Fibroblast of the conjunctiva (primary cell): ENCODE results near the gene PIH1D2.
"Not testable (repeated sequence)": the region's sequence is repeated elsewhere in the genome, so short reads cannot be mapped to it uniquely, and the experiment has no call there.

Experiments
- DNase-seq: peaks from one replicate; pipeline ENCODE4 v3.0.0-alpha.2; 2010; ENCODE audit warnings: low read depth

Gene PIH1D2, protein sequence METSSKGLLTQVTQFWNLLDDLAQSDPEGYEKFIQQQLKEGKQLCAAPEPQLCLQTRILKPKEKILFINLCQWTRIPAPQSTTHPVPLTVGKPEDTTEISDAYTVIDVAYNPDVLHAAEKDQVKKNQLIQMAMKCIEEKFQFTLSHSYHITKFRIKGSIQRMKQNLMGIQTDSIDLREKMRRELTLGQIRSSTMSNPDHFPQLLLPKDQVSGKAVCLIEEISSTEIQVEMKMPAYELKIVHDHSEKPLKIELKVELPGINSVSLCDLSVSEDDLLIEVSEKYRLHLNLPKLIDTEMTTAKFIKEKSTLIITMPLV

DNA sequence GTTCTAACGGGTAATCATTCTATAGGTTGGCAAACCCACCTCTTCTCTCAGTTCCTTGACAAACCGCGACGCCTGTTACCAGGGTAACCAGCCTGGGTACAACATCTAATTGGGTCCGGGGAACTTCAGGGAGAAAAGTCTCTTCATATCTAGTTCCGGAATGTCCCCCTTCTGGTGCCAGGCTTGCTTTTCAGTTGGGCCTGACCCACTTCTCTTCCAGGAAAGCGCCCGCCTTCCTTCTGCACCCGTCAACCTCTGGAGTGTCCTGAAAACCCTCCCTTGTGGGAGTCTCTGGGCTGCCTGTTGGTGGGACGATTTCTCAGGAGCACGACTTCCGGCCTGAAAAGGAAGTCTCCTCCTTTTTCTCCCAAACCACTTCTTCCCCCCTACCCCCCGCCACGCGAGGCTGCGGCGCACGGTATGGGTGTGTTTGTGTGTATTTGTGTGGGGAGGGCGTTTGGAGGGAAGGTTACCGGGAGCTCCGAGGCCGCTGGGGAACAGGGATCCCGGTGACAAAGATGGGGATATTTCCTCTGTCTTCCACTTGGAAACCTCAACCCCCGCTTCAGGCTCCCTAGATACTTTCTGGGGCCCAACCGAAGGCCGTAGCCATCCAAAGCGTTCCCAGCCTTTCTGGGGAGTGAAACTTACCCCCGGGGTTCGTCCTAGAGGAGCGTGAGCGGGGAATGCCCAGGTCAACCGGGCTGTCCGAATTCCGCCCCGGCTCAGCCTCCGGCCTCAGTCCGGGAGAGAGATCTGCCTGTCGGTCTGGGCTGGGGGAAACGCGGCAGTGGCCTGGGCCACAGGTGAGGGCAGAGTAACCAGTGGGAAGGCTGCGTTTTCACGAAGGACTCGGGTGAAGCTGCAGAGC, at the start of gene PIH1D2, which contains the start of gene NKAPD1:
PIH1D2 (minus strand) TSS at position 77 of the 871 bp plus-strand sequence. CDS start 843 bp downstream, outside the sequence.
NKAPD1 (plus strand) TSS at position 359 of the 871 bp plus-strand sequence. CDS start 1,276 bp downstream, outside the sequence.
- DNase-seq = peak; percentile 83

DNA sequence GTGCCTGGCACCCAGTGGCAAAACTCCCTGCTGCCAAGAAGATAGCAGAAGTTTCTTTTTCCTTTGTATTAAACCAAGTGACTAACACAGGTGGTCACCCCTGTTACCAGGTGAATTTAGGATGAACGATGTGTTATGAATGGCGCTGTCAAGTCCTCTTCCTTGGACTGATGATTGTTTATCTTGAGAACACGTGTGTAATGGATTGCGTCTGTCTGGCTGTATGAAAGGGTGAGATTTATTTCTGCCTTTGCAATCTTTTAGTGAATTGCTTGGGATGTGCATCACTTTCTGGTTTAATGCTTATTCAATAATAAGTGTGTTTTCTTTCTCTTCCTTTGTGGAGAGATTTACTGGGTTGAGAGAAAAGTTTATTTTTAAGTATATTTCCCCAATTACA, 49.3 kb upstream of the PIH1D2 start:
- DNase-seq = no peak

DNA sequence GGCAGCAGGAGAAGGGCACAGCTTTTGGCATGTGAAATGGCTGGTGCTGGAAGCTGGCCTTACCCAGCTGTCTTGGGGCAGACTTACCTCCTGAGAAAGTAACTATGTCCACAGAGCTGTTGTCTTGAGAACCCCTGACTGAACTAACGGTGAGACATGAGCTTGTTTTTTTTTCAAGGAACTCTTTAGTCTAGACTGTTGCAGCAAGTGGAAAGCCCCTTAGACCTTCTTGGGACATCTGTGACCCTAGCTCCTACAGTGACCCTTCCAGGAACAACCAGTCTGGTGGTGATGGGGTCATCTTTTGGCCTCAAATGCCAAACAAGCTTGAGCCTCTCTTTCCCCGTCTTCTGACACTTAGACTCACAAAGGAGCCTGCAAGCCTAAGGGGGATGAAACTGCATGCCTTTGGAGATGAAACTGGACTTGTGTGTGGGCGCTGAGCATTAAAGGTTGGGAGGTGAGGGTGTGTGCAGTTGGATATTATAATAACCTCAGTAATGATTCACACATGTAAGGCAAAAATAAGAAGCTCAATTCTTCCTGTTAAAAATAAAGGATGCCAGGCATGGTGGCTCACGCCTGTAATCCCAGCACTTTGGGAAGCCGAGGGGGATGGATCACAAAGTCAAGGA, 48.3 kb upstream of the PIH1D2 start:
- DNase-seq = no peak

DNA sequence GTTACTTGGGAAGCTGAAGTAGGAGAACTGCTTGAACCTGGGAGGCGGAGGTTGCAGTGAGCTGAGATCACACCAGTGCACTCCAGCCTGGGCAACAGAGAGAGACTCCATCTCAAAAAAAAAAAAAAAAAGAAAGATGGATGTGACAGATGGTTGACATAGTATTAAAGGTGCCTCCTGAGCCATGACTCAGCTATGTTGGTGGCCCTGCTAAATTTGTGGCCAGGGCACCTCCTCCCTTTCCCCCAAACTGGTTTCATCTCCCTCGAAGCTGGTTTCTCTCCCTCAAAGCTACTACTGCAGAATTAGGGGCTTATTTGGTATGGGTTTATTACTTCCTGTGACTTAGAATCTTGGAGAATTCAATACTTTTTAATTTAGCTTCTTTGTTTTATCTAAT, 44.4 kb upstream of the PIH1D2 start:
- DNase-seq = no peak

DNA sequence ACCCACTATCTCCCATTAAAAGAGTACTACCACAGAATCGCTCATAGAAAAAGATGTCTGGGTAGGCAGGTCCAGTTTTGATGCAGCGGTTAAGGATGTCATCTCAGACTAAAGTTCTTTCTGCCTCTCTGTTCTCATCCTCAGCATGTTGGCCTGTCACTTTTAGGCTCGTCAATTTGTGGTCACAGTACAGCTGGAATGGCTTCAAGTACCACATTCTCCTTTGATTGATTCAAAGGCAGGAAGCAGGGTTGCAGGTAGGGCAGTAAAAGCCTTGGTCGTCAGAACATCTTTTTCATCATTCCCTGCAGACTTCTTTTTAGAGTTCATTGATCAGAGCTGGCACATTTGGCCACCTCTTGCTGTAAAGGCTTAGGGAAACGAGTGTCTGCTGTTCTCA, 41.6 kb upstream of the PIH1D2 start:
- DNase-seq = no peak

DNA sequence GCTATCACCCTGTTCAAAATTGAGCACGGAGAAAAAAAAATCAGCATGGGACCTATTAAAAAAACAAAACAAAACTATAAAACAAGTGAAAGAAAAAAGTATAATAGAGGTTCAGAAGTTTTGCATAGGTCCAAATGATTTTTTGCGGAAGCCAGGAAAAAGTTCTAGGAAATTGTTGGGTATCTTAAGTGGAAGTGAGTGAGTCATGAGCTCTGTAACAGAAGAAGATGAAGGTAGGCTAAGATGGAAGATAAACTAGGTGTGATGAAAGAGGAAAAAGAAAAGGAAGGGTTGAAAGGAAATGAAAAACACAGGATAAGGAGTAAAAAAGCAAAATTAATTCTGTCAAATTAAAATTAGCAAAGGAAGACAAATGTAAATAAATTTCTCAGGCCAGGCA, 40.6 kb upstream of the PIH1D2 start:
- DNase-seq = no peak

DNA sequence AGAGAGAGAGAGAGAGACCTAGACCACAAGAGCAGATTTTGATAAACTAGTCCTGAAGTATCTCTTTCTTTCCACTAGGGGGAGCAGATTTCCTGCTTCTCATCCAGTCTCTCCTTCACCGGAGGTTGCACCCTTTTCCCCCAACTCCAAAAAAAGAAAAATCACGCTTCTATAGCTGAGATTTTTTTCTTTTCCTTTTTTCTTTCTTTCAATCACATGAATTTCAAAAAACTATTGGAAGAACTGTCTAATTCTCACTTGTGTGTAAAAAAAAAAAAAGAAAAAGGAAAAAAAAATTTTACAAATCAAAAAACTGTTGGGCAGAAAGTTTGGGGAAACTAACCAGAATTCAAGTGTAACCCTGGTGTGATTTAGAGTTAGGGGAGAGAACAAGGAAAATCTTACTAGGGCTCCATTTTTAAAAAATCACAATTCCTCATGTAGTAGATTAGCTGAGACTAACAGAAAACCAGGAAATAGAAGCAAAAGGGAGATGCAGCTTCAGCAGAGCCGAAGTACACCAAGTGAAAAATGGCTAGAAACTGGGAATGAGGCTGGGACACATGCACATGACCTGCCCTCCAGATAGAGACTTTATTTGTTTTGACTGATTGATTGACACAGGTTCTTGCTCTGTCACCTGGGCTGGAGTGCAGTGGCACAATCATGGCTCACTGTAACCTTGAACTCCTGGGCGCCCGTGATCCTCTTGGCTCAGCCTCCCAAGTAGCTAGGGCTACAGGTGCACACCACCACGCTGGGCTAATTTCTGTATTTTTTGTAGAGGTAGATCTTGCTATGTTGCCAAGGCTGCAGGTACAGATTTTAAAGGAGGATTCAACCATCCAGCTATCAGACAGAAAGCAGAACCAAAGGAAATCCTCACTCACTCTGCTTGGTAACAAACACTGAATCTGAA, 40.0 kb upstream of the PIH1D2 start:
- peak; percentile 32 for DNase-seq

DNA sequence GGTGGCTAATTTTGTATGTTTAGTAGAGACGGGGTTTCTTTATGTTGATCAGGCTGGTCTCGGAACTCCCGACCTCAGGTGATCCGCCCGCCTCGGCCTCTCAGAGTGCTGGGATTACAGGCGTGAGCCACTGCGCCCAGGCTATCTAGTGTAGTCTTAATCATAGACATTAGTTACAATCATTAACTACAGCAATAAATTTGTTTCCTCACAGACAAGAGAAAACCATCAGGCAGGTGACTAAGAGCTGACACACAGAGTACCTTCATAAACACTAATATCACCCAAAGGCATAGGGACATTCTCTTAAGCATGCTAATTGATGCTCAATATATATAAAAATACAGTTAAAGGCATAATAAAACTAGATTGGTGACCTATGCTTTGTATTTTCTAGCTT, 32.3 kb upstream of the PIH1D2 start:
- no peak for DNase-seq

DNA sequence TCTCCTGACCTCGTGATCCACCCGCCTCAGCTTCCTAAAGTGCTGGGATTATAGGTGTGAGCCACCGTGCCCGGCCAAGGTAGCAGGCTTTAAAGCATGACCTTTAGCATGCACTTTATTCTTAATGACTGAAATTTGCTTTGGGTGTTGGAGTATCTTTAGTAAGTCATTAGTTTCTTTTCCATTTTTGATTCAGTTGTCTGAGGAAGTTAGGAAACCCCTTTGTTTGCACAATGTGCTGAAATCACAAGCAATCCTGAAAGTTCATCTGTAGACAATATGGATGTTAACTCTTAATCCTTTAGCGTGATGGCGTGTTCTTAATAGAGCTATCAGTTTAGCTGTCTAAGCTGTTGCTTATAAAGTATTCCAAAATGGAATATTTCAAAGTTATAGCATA, 29.6 kb upstream of the PIH1D2 start:
- no peak for DNase-seq

DNA sequence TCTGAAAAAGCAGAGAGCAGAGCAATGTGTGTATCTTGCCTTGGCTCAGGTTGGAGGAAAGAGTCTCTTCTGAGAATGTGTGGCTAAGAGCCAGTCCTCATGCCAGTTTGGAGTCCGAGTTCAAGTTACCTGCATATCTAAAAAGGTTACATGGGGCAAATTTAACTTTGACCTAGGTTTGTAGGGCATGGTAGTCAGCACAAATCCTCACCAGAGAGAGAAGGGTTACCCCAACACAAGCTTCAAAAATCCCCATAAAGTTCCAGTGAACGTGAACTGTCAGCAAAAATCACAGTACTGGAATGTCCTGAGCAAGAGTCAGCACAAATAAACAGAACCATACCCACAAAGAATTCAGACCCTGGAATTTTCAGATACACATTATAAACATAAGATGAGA, 26.6 kb upstream of the PIH1D2 start:
- no peak for DNase-seq

DNA sequence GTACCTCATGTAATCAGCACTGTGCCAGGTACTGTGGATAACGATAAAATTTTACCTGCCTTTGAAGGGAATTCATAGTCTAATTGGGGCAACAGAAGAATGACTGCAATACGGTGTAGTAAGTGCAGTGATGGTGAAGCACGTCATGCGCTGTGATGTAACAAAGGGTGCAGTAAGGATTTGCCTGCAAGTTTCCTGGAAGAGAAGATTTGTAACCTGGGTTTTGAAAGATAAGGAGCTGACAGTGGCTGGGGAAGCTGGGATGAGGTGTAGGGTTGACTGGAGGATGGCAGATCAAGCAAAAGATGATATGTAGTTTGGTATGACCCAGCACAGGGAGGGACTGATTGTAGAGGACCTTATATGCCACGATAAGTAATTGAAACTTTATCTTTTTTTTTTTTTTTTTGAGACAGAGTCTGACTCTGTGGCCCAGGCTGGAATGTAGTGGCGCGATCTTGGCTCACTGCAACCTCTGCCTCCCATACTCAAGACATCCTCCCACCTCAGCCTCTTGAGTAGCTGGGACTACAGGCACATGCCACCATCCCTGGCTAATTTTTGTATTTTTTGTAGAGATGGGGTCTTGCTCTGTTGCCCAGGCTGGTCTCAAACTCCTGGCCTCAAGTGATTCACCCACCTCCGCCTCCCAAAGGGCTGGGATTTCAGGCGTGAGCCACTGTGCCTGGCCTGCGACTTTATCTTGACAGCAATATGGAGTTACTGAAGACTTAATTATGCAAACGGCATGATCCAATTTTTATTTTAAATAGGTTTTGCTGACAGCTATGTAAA, 24.1 kb upstream of the PIH1D2 start:
- no peak for DNase-seq

DNA sequence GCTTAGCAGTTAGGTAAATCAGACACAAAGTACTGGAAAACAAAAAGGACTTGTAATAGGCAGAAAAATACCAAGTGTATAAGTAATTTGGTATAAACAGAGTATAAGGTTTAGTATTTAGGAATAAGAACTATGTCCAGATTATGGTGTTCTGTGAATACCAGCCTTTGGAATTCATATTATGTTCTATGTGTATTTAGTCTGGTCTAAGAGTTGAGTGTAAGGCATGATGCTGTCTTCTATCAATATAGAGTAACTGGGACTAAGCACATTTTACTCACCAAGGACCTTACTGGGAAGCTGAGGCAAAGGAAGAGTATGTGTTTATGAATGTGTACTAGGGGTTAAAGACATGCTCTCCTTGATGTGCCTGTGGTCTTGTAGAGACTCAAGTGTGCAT, 22.4 kb upstream of the PIH1D2 start:
- DNase-seq = no peak

DNA sequence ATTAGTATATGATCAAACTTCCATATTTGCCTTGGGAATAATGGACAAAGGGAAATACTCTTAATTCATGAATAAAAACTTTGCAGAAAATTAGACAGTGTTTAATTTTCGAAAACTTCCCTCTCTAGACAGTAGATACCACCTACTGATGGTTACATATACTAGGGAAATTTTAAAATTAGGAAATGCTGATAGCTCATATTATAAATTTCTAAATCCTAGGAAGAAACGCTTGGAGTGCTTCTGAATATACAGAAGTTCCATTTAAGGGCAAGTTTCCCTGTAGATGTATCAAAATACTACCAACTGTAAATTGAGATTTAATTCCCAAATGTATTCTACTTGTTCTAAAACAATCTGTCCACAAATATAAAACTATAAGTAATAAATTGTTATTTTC, 21.5 kb upstream of the PIH1D2 start:
- not testable (repeated sequence) for DNase-seq

DNA sequence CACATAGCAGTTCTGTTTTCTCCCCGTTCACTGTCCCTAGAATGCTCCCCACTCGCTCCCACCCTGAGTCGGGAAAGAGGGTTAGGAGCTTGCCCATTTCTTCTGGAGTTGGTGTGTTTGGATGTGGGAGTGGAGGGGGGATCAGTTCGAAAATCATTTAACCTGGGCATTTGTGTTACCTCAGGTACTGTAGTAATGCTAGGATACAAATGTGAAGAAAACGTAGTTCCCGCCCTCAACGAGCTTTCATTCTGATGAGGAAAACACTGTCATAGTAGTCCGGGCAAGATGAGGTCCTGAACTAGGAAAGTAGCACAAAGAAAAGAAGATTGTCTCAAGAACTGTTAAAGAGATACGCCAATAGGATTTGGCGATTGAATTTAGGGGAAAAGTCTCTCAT, 13.4 kb upstream of the PIH1D2 start:
- no peak for DNase-seq

DNA sequence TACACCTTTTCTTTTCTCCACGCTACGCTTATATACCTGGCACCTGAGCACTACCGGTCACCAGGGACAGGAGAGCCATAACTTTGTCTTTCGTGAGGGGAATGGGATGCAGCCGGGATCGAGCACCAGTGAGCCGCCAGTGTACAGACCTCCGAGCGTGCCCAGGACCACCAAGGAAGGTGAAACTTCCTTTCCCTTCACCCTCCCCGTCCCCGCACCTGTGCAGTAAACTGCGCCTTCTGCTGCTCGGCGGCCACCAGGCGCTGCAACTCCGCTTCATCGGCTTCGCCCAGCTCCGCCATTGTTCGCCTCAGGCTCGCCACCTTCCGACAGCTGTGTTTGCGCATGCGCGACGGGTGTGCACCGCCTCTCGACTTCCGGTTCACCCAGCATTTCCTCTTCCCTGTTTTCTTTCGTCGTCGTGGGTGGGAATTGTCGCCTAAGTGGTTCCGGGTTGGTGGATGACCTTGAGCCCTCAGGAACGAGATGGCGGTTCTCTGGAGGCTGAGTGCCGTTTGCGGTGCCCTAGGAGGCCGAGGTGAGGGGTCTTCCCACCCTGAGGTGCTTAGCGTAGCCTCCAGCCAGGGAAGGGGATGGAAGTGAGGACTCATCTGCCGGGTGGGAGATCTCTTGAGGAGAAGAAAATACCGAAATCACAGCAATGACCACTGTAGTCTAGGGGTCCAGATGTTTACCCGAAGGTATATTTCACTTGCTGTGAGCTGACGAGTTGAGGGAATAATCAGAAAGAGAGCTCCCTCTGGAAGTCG, 12.8 kb upstream of the PIH1D2 start, which contains the start of the genes SDHD and TIMM8B:
SDHD (plus strand) TSS at position 452 of the 770 bp plus-strand sequence; CDS start at position 487, 35 bp downstream.
TIMM8B (minus strand) TSS at position 335 of the 770 bp plus-strand sequence; CDS start at position 302, 33 bp downstream.
- DNase-seq = peak; percentile 95

DNA sequence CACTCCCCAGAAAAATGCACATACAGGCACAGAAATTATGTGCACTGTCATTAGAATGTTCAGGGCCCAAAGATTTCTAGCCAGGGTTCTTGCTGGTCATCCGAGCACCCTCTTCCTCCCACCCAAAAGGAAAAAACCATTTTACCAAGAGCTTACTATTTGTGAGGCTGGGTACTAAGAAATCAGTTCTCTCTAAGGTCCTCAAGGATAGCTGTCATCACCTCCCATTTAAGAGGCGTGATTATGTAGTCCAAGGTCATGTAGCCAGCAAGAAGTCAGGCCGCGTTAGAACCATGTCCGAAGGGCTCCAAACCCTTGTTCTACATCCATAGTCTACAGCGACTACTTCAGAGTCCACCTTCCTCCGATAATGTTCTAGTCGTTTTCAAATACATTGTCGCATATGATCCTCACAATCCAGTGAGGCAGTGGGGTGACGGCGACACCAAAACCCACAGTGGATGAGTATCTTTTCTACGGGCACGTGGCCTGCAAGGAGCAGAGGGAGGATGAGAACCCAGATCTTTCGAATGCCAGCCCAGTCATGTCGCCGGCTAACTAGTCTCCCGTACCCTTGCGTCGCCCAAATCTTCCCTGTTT, 12.1 kb upstream of the PIH1D2 start:
- no peak for DNase-seq

DNA sequence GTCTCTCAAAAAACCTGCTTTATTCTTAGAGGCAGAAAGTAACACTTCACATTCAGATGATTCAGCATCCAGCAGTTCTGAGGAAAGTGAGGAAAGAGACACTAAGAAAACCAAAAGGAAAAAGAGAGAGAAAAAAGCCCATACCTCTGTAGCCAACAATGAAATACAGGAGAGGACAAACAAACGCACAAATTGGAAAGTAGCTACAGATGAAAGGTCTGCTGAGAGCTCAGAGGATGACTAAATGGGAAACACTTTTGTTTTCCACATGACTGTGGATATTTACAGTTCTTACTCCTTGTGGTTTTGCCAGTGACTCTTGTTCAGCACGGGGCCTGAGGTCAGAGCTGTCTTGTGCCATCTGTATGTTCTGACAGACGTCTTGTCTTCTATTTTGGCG, 8.9 kb upstream of the PIH1D2 start:
- DNase-seq = no peak

DNA sequence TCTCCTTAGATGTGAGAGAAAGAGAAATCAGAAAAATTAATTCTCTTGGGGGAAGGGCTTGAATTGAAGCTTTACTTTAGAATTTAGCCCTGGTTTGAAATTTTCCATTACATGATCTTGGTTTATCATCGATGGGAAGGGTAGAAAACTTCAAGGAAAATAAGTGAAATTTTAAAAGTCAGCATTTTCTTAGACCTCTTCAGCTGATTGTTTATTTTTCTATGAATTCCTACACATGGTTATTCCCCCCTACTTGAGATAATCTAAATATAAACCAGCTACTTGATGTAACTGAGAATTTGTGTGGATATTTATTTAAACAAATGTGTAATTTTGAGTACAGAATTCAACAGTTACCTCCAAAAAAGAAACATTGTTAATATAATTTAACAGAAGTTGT, 10.9 kb downstream of the PIH1D2 start:
- DNase-seq = no peak

DNA sequence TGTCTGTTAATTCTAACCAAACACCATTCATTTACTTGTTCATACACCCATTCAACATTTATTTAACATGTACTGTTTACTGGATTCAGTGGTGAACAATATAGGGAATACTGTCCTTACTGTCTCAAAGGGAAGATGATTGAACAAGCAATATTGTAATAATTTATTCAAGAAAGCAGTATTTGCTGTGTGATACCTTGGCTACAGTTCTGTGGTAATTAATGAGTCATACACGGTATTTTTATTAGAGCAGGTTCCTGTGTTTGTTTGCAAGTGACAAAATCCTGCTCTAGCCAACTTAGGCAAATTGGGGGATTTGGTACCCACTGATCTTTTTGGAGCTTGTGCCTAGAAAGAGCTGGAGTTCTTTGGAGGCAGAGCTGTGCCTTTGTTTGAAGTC, 15.7 kb downstream of the PIH1D2 start:
- no peak for DNase-seq
